GM21515 (cell line): Measurements from ENCODE around the gene MYPN.
"Not testable (repeated sequence)": the region's sequence is repeated elsewhere in the genome, so short reads cannot be mapped to it uniquely, and the experiment has no call there.

Experiments
- ATAC-seq: cut with Tn5 transposase; IDR thresholded peaks from one replicate; pipeline ENCODE4 v1.9.1; 2021; ENCODE audit not compliant: unreplicated experiment

The MYPN gene, protein sequence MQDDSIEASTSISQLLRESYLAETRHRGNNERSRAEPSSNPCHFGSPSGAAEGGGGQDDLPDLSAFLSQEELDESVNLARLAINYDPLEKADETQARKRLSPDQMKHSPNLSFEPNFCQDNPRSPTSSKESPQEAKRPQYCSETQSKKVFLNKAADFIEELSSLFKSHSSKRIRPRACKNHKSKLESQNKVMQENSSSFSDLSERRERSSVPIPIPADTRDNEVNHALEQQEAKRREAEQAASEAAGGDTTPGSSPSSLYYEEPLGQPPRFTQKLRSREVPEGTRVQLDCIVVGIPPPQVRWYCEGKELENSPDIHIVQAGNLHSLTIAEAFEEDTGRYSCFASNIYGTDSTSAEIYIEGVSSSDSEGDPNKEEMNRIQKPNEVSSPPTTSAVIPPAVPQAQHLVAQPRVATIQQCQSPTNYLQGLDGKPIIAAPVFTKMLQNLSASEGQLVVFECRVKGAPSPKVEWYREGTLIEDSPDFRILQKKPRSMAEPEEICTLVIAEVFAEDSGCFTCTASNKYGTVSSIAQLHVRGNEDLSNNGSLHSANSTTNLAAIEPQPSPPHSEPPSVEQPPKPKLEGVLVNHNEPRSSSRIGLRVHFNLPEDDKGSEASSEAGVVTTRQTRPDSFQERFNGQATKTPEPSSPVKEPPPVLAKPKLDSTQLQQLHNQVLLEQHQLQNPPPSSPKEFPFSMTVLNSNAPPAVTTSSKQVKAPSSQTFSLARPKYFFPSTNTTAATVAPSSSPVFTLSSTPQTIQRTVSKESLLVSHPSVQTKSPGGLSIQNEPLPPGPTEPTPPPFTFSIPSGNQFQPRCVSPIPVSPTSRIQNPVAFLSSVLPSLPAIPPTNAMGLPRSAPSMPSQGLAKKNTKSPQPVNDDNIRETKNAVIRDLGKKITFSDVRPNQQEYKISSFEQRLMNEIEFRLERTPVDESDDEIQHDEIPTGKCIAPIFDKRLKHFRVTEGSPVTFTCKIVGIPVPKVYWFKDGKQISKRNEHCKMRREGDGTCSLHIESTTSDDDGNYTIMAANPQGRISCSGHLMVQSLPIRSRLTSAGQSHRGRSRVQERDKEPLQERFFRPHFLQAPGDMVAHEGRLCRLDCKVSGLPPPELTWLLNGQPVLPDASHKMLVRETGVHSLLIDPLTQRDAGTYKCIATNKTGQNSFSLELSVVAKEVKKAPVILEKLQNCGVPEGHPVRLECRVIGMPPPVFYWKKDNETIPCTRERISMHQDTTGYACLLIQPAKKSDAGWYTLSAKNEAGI (N-terminal part only)

DNA sequence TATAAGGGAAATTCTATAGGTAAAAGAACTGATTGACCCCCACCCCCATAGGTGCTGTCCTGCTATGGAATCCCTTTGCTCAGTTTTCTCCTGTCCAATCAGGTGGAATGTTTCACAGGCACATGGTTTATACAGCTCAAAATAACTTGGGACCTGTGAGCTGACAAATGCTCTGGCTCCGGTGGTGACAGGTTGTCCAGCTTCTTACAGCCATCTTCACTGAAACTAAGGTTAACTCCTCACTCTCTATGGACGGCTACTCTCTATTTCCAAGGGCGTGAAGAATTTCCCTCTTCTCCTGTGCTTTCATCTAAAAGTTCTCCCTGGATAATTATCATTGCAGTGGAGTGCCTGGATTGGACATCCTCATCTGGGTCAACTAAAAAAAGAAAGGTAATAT, at the start of gene MYPN:
MYPN (plus strand) TSS at position 158 of the 400 bp plus-strand sequence. CDS start 11,951 bp downstream, outside the sequence.
- no peak for ATAC-seq

DNA sequence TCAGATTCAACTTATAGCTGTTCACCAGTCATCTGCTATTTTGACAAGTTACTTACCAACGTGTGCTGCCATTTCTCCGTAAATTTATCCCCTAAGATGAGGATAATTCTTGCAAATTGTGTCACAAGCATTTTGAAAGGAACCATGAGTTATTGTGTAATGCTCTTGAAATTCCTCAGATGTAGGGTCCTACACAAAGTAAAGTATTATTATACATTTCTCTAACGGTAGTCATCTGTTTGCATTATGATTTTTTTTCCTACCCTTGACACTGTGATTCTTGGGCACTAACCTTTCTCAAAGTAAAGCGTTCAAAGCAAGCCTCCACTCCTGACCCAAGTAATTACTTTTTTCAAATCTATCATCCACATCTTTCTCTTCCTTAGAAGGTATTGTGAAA, 42.3 kb upstream of the MYPN start:
- ATAC-seq: no peak

DNA sequence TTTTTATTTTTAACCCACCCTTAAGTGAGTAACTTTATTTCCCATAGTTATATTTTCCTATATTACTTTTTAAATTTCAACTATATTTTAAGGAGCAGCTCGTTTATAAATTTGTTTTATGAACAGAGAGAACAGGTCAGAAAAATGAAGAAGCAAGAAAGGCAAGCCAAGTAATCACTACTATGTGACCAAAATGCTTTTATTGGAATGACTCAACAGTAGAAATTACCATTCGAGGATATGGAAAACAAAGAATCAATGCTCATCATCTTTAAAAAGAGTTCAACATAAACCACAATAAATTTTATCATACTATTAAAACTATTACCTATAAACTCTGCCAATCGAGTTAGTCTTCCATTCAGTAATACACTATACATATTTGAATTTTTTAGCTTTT, 41.8 kb upstream of the MYPN start:
- no peak for ATAC-seq

DNA sequence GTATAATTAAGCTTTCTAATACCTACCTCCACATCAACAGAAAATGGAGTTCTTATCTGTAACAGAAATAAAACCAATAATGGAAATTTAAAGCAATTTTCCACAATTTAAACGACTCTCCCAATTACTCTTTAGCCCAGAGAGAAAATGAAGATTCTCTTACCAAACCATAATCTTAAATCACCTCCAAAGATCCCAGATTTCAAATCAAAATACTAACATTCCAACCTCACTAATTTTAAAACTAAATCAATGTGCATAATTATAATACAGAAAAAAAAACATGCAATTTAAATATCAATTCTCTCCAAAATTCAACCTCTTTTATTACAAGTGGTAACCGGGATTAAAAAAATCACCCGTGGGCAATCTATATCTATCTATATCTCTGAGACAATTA, 35.7 kb upstream of the MYPN start:
- no peak for ATAC-seq

DNA sequence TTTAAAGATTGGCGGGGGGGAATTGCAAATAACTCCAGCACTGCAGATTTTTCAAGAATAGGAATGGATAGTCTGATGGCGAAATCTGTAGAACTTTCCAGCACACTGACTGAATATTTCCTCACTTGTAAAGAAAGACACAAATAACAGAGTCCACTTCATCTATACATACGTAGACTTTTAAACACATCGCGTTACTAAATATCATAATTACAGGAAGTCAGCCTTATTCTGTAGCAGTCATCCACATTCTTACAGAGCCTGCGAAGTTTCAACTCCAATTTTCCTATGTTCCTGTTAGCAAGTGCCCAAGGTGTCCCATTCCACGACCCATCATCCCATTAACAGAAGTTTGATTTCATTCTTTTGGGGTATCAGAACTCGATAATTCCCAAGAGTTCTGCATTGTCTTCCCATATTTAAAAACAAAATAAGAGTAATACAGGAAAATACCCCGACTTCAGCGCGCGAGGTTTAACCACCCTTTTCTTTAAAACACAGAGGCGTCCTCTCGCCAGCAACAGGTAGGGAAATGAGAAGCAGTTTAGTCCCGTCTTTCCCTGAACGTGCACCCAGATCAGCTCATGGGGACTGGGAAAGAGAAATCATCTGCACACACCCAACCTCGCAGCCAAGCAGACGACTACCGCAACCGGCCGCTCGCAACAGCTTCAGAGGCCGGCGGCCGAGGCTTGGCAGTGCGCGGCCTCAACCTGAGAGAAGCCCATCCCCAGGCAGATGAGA, 35.1 kb upstream of the MYPN start:
- ATAC-seq: no peak

DNA sequence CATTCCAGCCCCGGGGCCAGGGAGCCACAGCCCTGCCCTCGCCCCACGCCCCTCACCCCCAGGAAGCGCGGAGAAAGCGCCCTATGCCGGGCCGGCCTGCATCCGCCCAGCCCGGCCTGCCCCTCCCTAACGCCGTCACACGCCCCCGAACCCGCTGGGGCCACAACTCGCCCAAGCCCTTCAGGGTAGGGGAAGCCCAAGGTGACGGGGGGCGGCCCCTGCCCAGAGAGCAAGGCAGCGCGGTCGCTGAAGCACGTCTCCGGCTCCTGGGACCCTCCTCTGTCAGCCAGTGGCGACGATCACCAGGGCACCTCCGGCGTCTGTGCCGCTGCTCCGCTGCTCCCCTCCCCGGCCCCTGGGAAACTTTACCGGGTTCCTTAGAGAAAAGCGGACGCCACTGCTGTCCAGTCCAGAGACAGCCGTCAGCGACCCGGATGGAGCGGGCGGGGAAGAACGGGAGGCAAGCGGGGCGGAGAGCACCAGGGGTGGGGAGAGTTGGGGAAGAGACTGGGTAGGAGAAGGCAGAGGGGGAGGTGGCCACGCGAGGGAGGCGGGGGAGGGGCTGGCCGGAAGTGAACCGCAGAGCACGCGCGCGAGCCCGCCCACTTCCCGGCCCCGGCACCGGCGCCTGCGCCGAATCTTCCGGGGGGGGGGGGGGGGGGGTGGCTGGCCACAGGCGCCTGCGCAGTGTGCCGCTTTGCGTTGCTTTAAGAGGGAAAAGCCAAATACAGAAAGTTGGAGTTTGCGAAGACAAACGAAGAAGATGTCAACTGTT, 34.3 kb upstream of the MYPN start, which contains the start of gene HERC4:
HERC4 (minus strand) TSS at position 509 of the 775 bp plus-strand sequence. CDS start 2,175 bp downstream, outside the sequence.
- ATAC-seq: peak; percentile 86

DNA sequence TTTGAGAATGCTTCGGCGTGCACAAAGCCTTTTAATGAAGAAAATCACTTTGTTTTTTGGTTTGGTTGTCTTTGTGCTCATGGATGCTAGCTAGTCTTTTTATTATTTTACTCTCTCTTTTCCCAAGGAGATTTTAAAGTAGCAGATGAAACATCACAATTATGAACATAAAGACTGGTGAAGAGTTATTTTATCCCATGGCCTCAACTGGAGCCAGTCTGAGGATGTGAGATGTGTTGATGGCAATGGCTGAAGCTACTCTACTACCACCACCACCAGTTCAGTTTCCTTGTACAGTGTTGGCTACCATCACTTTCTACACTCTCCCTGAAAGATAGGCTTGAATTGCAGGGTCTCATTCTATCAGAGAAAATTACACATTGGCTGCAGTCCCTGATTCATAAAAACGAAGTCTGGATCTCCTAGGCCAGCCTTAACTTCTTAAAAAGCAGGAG, 33.7 kb upstream of the MYPN start:
- no peak for ATAC-seq

DNA sequence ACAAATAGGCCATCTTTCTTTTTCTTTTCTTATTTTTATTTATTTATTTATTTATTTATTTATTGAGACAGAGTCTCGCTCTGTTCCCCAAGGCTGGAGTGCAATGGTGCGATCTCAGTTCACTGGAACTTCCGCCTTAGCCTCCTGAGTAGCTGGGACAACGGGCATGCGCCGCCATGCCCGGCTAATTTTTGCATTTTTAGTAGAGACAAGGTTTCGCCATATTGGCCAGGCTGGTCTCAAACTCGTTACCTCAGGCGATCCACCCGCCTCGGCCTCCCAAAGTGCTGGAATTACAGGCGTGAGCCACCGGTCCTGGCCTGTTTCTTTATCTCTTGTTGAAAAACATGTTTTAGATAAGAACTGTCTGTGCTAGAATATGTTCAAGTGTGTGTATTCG, 33.2 kb upstream of the MYPN start:
- ATAC-seq: not testable (repeated sequence)

DNA sequence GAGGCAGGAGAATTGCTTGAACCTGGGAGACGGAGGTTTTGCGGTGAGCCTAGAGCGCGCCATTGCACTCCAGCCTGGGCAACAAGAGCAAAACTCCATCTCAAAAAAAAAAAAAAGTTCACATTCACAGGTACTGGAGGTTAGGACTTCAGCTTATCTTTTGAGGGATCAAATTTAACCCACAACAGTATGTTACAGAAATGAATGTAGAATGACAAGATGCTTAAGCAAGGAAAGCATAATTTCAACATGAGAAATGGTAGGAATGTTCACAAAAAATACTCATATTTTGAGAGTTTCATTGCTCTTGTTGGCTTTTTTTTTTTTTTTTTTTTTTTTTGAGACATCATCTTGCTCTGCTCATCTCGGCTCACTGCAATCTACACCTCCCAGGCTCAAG, 32.3 kb upstream of the MYPN start:
- no peak for ATAC-seq

DNA sequence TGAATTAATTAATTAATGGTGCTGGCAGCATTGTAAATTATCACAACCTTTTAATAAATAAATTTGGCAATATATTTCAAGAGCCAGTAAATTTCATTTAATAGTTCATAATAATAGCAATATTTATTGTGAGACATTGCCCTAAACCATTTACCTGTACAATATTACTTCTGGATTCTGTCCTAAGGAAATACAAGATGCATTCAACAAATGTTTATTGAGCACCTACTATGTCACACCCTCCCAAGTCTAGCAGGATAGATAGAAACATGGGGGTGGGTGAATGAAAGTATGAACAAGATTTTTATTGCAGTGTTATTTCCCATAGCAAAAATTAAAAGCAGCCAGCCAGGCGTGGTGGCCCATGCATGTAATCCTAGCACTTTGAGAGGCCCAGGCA, 29.9 kb upstream of the MYPN start:
- ATAC-seq: no peak

DNA sequence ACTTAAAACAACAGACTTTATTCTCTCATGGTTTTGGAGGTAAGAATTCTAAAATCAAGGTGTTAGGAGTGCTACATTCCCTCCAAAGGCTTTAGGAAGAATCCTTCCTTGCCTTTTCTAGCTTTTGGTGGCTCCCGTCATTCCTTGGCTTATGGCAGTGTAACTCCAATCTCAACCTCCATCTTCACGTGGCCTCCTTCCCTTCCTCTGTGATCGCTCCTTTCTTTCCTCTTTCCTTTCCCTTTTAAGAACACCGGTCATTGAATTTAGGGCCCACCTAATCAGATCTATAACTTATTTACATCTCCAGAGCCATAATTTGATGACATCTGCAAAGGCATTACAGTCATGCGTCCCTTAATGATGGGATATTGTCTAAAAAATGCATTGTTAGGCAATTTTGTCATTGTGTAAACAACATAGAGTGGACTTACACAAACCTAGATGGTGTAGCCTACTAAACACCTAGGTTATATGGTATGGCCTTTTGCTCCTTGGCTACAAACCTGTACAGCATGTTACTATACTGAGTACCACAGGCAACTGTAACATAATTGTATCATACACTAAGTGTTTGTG, 28.3 kb upstream of the MYPN start:
- no peak for ATAC-seq

DNA sequence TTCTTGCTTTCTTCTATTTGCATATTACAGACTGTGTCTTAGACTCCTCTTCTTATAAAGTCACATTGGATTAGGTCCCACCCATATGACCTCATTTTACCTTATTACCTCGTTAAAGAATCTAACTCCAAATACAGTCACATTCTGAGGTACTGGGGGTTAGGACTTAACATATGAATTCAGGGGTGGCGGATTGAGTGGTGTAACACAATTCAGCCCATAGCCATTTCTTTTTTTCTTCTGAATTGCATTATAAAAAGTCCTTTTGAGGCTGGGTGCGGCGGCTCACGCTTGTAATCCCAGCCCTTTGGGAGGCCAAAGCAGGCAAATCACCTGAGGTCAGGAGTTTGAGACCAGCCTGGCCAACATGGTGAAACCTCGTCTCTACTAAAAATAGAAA, 27.4 kb upstream of the MYPN start:
- ATAC-seq: no peak

DNA sequence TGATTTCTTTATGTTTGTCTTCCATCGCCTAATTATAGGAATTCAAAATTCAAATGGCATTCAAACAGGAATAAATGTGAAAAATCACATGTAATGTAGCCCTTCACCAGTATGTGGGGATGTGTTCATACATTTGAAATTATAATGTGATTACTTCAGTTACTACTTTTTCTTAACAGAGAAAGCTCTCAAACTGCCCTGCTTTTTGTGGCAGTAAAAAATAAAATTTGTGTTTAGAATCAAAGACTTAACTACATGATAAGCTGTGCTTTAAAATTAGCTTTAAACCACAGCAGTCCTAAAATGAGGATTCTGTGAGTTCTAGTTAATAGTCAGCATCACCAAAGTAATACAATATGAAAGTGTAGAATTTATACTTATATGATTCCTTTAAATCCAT, 26.4 kb upstream of the MYPN start:
- ATAC-seq: no peak

DNA sequence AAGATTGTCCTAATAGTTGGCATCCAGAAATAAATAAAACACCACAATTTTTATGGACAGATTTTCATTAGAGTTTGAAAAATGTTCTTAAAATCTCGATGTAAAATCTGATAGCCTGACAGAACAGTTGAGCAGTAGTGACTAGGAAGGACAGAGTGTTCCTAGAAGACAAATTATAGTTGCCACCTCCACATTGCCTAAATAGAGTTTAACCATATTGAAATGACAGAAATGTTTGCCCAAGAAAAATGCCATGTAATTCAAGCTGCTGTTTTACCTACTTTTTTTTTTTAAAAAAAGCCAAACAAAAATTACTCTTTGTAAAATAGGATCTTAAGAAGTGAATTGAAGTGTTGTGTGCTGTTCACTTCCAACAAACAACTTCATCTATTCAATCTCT, 25.3 kb upstream of the MYPN start:
- no peak for ATAC-seq

DNA sequence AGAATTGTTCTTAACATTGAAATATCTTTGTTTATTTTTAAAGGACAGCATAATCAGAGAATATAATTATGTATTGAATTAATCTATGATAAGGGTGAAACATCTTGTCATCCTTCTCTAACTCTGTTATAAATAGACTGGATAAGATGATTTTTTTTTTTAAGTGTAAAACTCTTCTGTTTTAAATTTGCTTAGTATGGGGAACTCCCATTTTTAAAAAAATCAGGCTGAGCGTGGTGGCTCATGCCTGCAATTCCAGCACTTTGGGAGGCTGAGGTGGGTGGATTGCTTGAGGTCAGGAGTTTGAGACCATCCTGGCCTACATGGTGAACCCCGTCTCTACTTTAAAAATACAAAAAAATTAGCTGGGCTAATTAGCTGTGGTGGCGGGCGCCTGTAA, 24.8 kb upstream of the MYPN start:
- ATAC-seq: no peak

DNA sequence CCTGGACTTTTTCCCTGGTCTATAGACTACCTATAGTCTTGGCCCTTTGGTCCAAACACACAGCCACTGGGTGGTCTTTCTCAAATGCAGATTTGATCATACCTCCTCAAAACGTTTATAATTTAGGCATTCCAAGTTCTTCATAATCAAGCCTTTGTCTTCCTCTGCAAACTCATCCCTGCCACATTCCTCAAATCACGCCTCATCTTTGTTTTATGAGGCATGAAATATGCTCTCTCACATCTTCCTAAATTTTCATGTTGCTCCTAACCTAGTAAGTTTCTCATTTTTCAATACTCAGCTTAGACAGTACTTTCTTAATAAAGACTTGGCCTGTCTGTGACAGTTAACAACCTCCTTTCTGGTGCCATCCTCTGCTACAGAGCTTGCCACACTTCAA, 23.3 kb upstream of the MYPN start:
- ATAC-seq: no peak

DNA sequence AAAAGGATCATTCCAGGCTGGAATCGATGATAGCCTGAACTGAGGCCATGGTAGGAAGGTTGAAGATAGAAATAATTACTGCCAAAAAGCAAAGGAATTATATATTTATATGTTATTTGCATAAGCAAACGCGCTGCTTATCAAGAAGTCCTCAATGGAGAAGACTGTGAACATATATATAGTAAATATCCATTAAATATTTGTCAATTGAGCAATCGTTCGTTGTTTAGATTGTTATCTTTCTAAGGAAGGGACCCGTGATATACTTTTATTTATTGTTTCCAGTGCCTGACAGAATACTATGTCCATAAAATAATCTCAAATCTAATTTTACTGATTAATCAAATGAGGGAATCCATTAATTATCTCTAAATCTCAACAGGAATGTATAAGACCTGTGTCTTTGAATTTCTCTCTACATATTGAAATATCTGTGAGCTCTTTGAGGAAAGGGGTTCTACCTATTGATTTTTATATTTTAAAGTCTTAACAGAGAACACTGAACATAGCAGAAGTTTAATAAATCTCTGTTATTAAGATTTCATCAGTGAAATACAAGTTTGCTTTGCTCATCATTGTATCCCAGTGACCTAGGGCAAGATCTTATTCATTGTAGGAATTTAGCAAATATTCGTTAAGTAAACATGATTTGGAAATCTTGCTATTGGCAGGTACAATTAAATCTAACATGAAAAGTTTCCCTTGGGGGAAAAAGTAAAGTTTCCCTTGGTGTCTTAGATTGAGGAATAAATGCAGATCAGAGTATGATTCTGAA, 22.2 kb upstream of the MYPN start:
- ATAC-seq: no peak

DNA sequence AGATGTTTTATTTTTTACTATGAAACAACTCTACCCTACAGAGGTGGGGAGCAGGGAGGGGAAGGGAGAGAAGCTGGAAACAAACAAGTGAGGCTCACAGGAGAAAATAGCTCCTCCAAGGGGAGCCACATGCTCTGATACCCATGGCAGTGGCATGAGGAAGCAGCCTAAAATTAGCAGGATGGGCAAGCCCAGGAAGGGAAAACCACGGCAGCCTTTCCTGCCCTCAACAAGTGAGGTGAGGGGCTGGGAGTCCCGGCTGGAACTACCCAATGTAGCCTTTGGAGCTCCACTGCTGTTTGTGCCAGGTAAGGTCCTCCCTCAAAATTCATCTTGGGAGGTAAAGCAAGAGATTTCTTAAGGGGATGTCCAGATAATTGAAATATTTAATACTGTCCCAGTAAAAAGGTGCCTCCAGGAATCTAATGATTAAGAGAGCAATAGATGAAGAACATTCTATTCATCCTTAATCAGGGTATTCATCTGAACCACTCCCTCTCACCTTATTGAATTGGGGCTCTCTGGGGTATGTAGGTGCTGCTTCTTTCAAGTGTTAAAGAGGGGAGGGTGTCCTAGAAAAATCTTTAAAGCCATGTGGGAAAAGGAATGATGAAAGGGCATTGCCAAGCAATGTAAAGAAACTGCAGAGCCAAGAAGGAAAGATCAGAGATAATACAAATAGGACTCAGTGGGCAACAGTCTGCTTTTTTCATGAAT, 21.4 kb upstream of the MYPN start:
- no peak for ATAC-seq
